ENCODE measurements around the gene PKP4. TPM values are rescaled to one million over a fixed set of nuclear protein-coding genes. Genes with fewer than 3 reads are reported as not detected.

The PKP4 gene
- total RNA-seq, 1 donor from 2014 or later, result 119 TPM

- H3K27ac Mint-ChIP-seq (ENCODE audit: unreplicated experiment), result no peak overlapping the region
- H3K4me1 Mint-ChIP-seq (ENCODE audit: unreplicated experiment), result peaks cover 28% of the 10 kb centered on the region
- TF ChIP-seq, protein P1, sequence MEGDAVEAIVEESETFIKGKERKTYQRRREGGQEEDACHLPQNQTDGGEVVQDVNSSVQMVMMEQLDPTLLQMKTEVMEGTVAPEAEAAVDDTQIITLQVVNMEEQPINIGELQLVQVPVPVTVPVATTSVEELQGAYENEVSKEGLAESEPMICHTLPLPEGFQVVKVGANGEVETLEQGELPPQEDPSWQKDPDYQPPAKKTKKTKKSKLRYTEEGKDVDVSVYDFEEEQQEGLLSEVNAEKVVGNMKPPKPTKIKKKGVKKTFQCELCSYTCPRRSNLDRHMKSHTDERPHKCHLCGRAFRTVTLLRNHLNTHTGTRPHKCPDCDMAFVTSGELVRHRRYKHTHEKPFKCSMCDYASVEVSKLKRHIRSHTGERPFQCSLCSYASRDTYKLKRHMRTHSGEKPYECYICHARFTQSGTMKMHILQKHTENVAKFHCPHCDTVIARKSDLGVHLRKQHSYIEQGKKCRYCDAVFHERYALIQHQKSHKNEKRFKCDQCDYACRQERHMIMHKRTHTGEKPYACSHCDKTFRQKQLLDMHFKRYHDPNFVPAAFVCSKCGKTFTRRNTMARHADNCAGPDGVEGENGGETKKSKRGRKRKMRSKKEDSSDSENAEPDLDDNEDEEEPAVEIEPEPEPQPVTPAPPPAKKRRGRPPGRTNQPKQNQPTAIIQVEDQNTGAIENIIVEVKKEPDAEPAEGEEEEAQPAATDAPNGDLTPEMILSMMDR (IDR thresholded peaks at IDR 0.05), result no peak
- no peak for DNase-seq (ENCODE audit: extremely low spot score, unreplicated experiment)
- peaks cover 37% of the 10 kb centered on the region for H3K36me3 Mint-ChIP-seq (ENCODE audit: unreplicated experiment)
- H3K4me3 Mint-ChIP-seq (ENCODE audit: unreplicated experiment), result no peak overlapping the region
- no peaks in the 10 kb centered on the region for H3K9me3 Mint-ChIP-seq (ENCODE audit: unreplicated experiment)
- no peaks in the 10 kb centered on the region for H3K27me3 Mint-ChIP-seq (ENCODE audit: unreplicated experiment)
Observed at GRCh38 chr2:158543957-158544356, 87.2 kb downstream of the PKP4 start.

DNA sequence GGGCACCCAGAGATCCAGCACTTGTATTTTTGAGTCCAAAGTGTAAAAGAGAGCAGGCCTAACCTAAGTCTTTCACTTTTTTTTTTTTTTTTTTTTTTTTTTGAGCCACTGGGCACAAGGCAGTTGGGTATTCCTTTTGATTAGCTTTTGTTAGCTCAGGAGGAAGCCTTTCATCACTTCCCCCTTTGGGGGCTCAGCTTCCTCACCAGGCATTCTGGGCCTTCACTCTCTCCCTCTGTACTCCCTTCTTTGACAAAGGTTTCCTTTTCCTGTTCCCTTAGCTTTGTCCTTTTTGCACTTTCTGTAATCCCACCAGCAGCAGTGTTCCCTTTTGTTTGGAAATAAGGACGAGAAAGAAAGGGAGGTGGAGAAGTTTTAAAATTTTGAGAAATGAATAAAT, 88.2 kb downstream of the PKP4 start:
- TF ChIP-seq, protein P1 (IDR thresholded peaks at IDR 0.05), result no peak
- Mint-ChIP-seq H3K4me3 (ENCODE audit: unreplicated experiment) (no peak overlapping the region), H3K27me3 (ENCODE audit: unreplicated experiment) (no peaks in the 10 kb centered on the region), H3K4me1 (ENCODE audit: unreplicated experiment) (peaks cover 17% of the 10 kb centered on the region), H3K9me3 (ENCODE audit: unreplicated experiment) (no peaks in the 10 kb centered on the region), H3K36me3 (ENCODE audit: unreplicated experiment) (peaks cover 44% of the 10 kb centered on the region), H3K27ac (ENCODE audit: unreplicated experiment) (no peak overlapping the region)
- no peak for DNase-seq (ENCODE audit: extremely low spot score, unreplicated experiment)

- peaks cover 42% of the 10 kb centered on the region for H3K36me3 Mint-ChIP-seq (ENCODE audit: unreplicated experiment)
- no peak overlapping the region for H3K4me3 Mint-ChIP-seq (ENCODE audit: unreplicated experiment)
- no peak for DNase-seq (ENCODE audit: extremely low spot score, unreplicated experiment)
- peaks cover 16% of the 10 kb centered on the region for H3K4me1 Mint-ChIP-seq (ENCODE audit: unreplicated experiment)
- TF ChIP-seq, protein P1 (IDR thresholded peaks at IDR 0.05), result no peak
- no peaks in the 10 kb centered on the region for H3K9me3 Mint-ChIP-seq (ENCODE audit: unreplicated experiment)
- H3K27me3 Mint-ChIP-seq (ENCODE audit: unreplicated experiment), result no peaks in the 10 kb centered on the region
- peak overlapping the region; percentile 27 for H3K27ac Mint-ChIP-seq (ENCODE audit: unreplicated experiment)
Observed at GRCh38 chr2:158546412-158547144, 89.8 kb downstream of the PKP4 start.

DNA sequence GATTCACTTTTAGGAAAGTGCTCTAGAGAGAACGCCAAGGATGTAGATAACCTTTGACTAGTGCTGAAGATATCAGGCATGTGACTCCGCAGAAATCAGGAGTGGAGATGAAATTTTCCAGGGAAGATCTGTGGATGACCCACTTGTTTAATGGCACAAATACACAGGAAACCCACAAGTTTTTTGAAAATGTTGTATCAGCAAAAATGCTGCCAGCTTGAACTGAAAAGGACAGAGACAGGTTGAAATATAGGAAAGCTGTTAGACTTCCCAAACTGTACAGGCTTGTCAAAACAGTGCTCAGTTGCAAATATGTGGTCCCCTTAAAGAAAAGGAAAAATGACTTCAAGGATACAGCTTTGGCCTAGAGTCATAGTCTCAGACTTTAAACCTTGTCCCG, 96.5 kb downstream of the PKP4 start:
- peaks cover 5% of the 10 kb centered on the region for H3K9me3 Mint-ChIP-seq (ENCODE audit: unreplicated experiment)
- H3K36me3 Mint-ChIP-seq (ENCODE audit: unreplicated experiment), result peaks cover 40% of the 10 kb centered on the region
- H3K4me1 Mint-ChIP-seq (ENCODE audit: unreplicated experiment), result peaks cover 8% of the 10 kb centered on the region
- H3K4me3 Mint-ChIP-seq (ENCODE audit: unreplicated experiment), result no peak overlapping the region
- no peak for DNase-seq (ENCODE audit: extremely low spot score, unreplicated experiment)
- H3K27ac Mint-ChIP-seq (ENCODE audit: unreplicated experiment), result no peak overlapping the region
- no peaks in the 10 kb centered on the region for H3K27me3 Mint-ChIP-seq (ENCODE audit: unreplicated experiment)
- TF ChIP-seq, protein P1 (IDR thresholded peaks at IDR 0.05), result no peak

- Mint-ChIP-seq H3K27ac (ENCODE audit: unreplicated experiment) (no peak overlapping the region), H3K4me1 (ENCODE audit: unreplicated experiment) (peaks cover 11% of the 10 kb centered on the region), H3K9me3 (ENCODE audit: unreplicated experiment) (peaks cover 5% of the 10 kb centered on the region), H3K4me3 (ENCODE audit: unreplicated experiment) (no peak overlapping the region), H3K27me3 (ENCODE audit: unreplicated experiment) (no peaks in the 10 kb centered on the region), H3K36me3 (ENCODE audit: unreplicated experiment) (peaks cover 31% of the 10 kb centered on the region)
- TF ChIP-seq, protein P1 (IDR thresholded peaks at IDR 0.05), result no peak
- DNase-seq (ENCODE audit: extremely low spot score, unreplicated experiment), result no peak
Observed at GRCh38 chr2:158554996-158555395, 98.2 kb downstream of the PKP4 start.

Data from osteocyte (in vitro differentiated cells).